Dermis microvascular lymphatic vessel endothelial cell (primary cell): ENCODE data around the gene CTU1. TPM values are rescaled to one million over a fixed set of nuclear protein-coding genes. Genes with fewer than 3 reads are reported as not detected.

Source experiments
- total RNA-seq: library from RNA; depleted of rRNA; stranded (reverse); fragments of >200 nt; gene quantifications from 2 replicates; pipeline ENCODE4 v1.2.1, GENCODE V29; 2014

Gene CTU1
- total RNA-seq, 1 donor from 2014 or later, result 4.0 TPM

Other genes starting within 250 kb of the CTU1 start
- not detected in 2 replicates for gene KLK2, start 235.0 kb downstream of the CTU1 start, total RNA-seq
- gene KLK4, start 197.0 kb downstream of the CTU1 start, total RNA-seq, result not detected in 2 replicates
- gene KLK5, start 155.4 kb downstream of the CTU1 start, total RNA-seq, result not detected in 2 replicates
- gene KLK6, start 138.8 kb downstream of the CTU1 start, total RNA-seq, result not detected in 2 replicates
- not detected in 2 replicates for gene KLK7, start 124.5 kb downstream of the CTU1 start, total RNA-seq
- not detected in 2 replicates for gene KLK8, start 106.8 kb downstream of the CTU1 start, total RNA-seq
- gene KLK10, start 88.7 kb downstream of the CTU1 start, total RNA-seq, result 0.13 TPM in 1 of 2 replicates, not detected in the other
- not detected in 2 replicates for gene KLK11, start 81.8 kb downstream of the CTU1 start, total RNA-seq
- gene KLK12, start 73.4 kb downstream of the CTU1 start, total RNA-seq, result not detected in 2 replicates
- not detected in 2 replicates for gene KLK13, start 43.3 kb downstream of the CTU1 start, total RNA-seq
- gene KLK14, start 25.5 kb downstream of the CTU1 start, total RNA-seq, result not detected in 2 replicates
- gene SIGLEC9, start 16.5 kb upstream of the CTU1 start, total RNA-seq, result 0.26 and 0.38 TPM in 2 replicates
- gene SIGLEC7, start 33.9 kb upstream of the CTU1 start, total RNA-seq, result under 0.01 TPM in 1 of 2 replicates, not detected in the other
- under 0.01 TPM in 1 of 2 replicates, not detected in the other for gene CD33, start 116.7 kb upstream of the CTU1 start, total RNA-seq
- gene SIGLECL1, start 142.7 kb upstream of the CTU1 start, total RNA-seq, result not detected in 2 replicates
- not detected in 2 replicates for gene IGLON5, start 203.2 kb upstream of the CTU1 start, total RNA-seq
- 0.13 TPM in 2 replicates for gene VSIG10L, start 233.7 kb upstream of the CTU1 start, total RNA-seq